Prostate gland (tissue), 2 donors: Measurements from ENCODE around the gene MYBL2. TPM values are rescaled to one million over a fixed set of nuclear protein-coding genes. Genes with fewer than 3 reads are reported as not detected.

Experiments used
- DNase-seq: peaks from one replicate; pipeline ENCODE4 v3.0.0-alpha.2; 2019; ENCODE audit warnings: low spot score
- H3K27ac ChIP-seq, 2 donors: fragments of 200-600 bp; sonication (generic); 2 replicates each; pipeline ENCODE4 v1.5.1; 2017 to 2019
- H3K27me3 ChIP-seq: fragments of 200-600 bp; sonication (generic); replicated peaks from 2 replicates; pipeline ENCODE4 v1.5.1; 2019; ENCODE audit not compliant: insufficient read depth
- H3K36me3 ChIP-seq, 2 donors: fragments of 200-600 bp; sonication (generic); 1 replicate in 1 of 2; 2 replicates in 1 of 2; pipeline versions ENCODE4 v1.5.1 to v1.8.1; 2017 to 2019
- H3K4me1 ChIP-seq: fragments of 200-600 bp; sonication (generic); replicated peaks from 2 replicates; pipeline ENCODE4 v1.5.1; 2019
- H3K4me3 ChIP-seq, 2 donors: fragments of 200-600 bp; sonication (generic); 2 replicates each; pipeline ENCODE4 v1.5.1; 2017 to 2019
- H3K9me3 ChIP-seq: fragments of 200-600 bp; sonication (generic); 2 replicates; pipeline ENCODE4 v1.5.1; 2017
- POLR2A ChIP-seq: fragments of 450-650 bp; IDR thresholded peaks from one replicate; pipeline ENCODE4 v1.6.1; 2016; ENCODE audit warnings: antibody characterized with exemption, mild to moderate bottlenecking
- POLR2AphosphoS5 ChIP-seq: sonication (generic); formaldehyde crosslinking; IDR thresholded peaks from one replicate; pipeline ENCODE4 v1.6.1; 2017; ENCODE audit warnings: antibody characterized with exemption
- WGBS: methylation state at CpG from one replicate; pipeline ENCODE4 v1.1.5; 2018; 5-methylcytosine and 5-hydroxymethylcytosine counted together
- intact Hi-C: fragments of 100-400 bp; cut with DNase I; formaldehyde crosslinking; loops from one replicate; pipeline ENCODE4 v1.14.2; 2022
- total RNA-seq, 2 donors: library from RNA; depleted of rRNA; stranded (reverse); fragments of >200 nt; gene quantifications; one replicate each; pipeline ENCODE4 v1.1.0, GENCODE V29; 2016
- TF ChIP-seq, protein P1 (sequence below), 4 experiments: fragments of 200-600 bp in 2 of 4; fragments of 450-650 bp in 2 of 4; sonication (generic) in 2 of 4; IDR thresholded peaks; 1 replicate in 3 of 4; 2 replicates in 1 of 4; pipeline ENCODE4 v1.5.1; 2016 to 2019; ENCODE audit warnings: antibody characterized with exemption in 4 of 4, mild to moderate bottlenecking in 2 of 4, moderate library complexity in 2 of 4

Gene MYBL2
- total RNA-seq, 2 donors from 2014 or later = 0.36 to 11.6 TPM

DNA sequence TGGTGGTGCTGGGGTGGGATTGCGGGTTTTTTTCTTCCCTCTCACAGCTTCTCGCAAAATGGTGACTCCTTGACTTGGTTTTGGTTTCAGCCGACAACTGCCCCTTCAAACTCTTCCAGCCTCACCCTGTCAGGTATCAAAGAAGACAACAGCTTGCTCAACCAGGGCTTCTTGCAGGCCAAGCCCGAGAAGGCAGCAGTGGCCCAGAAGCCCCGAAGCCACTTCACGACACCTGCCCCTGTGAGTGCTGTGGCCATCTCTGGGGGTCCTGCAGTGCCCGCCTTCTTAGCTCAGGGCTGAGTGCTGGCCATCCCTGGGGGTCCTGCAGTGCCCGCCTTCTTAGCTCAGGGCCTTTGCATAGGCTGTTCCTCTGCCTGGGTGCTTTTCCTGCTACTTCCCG, 48.1 kb downstream of the MYBL2 start:
- no peak for TF ChIP-seq POLR2A
- TF ChIP-seq, protein P1, sequence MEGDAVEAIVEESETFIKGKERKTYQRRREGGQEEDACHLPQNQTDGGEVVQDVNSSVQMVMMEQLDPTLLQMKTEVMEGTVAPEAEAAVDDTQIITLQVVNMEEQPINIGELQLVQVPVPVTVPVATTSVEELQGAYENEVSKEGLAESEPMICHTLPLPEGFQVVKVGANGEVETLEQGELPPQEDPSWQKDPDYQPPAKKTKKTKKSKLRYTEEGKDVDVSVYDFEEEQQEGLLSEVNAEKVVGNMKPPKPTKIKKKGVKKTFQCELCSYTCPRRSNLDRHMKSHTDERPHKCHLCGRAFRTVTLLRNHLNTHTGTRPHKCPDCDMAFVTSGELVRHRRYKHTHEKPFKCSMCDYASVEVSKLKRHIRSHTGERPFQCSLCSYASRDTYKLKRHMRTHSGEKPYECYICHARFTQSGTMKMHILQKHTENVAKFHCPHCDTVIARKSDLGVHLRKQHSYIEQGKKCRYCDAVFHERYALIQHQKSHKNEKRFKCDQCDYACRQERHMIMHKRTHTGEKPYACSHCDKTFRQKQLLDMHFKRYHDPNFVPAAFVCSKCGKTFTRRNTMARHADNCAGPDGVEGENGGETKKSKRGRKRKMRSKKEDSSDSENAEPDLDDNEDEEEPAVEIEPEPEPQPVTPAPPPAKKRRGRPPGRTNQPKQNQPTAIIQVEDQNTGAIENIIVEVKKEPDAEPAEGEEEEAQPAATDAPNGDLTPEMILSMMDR (IDR thresholded peaks at IDR 0.05) = no peak
- TF ChIP-seq POLR2AphosphoS5 = no peak
- Histone ChIP-seq H3K4me3 (no peak overlapping the region), H3K27me3 (no peaks in the 10 kb centered on the region), H3K36me3 (no peaks in the 10 kb centered on the region), H3K4me1 (no peaks in the 10 kb centered on the region), H3K27ac (no peak overlapping the region), H3K9me3 (no peaks in the 10 kb centered on the region)
- intact Hi-C loops = no loop called here
- WGBS = 98% methylated on average over 9 of the region's 9 CpGs
- no peak for DNase-seq

DNA sequence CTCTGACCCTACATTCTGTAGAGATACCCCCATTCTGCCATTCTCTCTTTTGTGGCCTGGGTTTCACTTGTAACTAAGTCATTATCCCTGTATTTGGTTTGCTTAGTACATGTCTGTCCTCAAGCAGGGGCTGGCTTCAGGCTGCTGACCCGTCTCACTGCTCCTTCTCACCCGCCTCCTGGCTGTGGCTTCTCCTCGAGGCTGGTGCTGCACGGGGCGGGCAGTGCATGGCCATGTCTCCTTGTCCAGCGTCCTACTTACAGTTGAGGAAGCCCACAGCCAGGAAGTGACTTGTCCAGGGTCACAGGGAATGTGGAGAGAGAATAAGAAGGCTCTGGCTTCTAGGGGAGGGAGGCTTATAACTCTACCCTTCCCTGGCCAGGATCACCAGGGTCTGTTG, 48.6 kb downstream of the MYBL2 start:
- no peak overlapping the region for H3K27ac ChIP-seq
- H3K9me3 ChIP-seq = no peaks in the 10 kb centered on the region
- 94% methylated on average over 6 of the region's 6 CpGs for WGBS
- H3K4me1 ChIP-seq = no peaks in the 10 kb centered on the region
- H3K36me3 ChIP-seq = no peaks in the 10 kb centered on the region
- no peak for DNase-seq
- no peak overlapping the region for H3K4me3 ChIP-seq
- intact Hi-C loops = no loop called here
- no peak for TF ChIP-seq POLR2A
- TF ChIP-seq POLR2AphosphoS5 = no peak
- TF ChIP-seq, protein P1 (IDR thresholded peaks at IDR 0.05) = no peak
- no peaks in the 10 kb centered on the region for H3K27me3 ChIP-seq

DNA sequence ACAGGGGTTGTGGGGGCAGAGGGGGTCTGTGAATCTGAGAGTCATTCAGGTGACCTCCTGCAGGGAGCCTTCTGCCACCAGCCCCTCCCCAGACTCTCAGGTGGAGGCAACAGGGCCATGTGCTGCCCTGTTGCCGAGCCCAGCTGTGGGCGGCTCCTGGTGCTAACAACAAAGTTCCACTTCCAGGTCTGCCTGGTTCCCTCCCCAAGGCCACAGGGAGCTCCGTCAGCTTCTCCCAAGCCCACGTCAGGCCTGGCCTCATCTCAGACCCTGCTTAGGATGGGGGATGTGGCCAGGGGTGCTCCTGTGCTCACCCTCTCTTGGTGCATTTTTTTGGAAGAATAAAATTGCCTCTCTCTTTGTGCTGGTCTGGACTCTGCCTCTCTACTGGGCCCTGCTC, 49.2 kb downstream of the MYBL2 start:
- Histone ChIP-seq H3K27me3 (no peaks in the 10 kb centered on the region), H3K4me3 (no peak overlapping the region), H3K9me3 (no peaks in the 10 kb centered on the region), H3K36me3 (no peaks in the 10 kb centered on the region), H3K4me1 (no peaks in the 10 kb centered on the region), H3K27ac (no peak overlapping the region)
- TF ChIP-seq POLR2A (no peak), POLR2AphosphoS5 (no peak)
- TF ChIP-seq, protein P1 (IDR thresholded peaks at IDR 0.05) = no peak
- DNase-seq = no peak
- intact Hi-C loops = no loop called here
- WGBS = 90% methylated on average over 4 of the region's 4 CpGs

DNA sequence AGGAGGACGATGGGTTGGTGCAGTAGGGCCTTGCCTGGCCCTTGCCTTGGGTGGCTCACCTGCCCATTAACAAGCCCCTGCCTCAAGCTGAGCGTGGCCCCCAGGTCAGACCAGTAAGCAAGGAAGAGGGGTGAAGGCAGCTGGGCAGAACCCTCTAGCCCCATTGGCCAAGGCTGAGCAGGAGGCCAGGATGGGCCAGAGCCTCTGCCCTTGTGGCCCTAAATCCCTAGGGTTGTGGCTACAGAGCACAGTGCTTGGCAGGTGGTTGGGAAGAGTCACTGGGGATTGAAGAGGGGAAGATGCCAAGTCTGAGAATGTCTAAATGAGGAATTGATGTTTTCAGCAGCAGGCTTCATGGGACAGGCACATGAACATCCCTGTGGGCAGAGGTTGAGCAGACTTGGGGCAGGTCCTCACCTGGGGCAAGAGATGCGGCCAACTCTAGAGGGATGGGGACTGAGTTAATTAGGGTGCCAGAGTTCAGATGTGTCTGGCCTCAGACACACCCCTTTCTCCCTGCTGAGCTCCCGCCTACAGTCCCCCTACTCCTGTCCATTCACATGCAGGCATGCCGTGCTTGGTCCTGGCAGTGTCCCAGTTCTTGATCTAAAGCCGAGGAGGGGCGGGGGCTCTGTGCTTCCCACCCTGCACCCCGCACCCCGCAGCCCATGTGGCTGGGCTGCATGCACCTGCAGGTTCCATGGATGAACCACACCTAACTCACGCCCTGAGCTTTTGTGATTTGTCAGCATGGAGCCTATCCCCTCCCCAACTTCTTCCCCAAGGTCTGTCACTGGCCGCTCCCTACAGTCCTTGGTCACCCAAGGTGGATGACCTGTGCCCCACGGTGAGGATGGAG, 50.1 kb downstream of the MYBL2 start:
- intact Hi-C loops = no loop called here
- TF ChIP-seq POLR2A (no peak), POLR2AphosphoS5 (no peak)
- TF ChIP-seq, protein P1 (IDR thresholded peaks at IDR 0.05) = no peak
- H3K27me3 ChIP-seq = no peaks in the 10 kb centered on the region
- no peak for DNase-seq
- H3K27ac ChIP-seq = no peak overlapping the region
- no peaks in the 10 kb centered on the region for H3K36me3 ChIP-seq
- 87% methylated on average over 12 of the region's 12 CpGs for WGBS
- H3K4me1 ChIP-seq = no peaks in the 10 kb centered on the region
- H3K9me3 ChIP-seq = no peaks in the 10 kb centered on the region
- no peak overlapping the region for H3K4me3 ChIP-seq

DNA sequence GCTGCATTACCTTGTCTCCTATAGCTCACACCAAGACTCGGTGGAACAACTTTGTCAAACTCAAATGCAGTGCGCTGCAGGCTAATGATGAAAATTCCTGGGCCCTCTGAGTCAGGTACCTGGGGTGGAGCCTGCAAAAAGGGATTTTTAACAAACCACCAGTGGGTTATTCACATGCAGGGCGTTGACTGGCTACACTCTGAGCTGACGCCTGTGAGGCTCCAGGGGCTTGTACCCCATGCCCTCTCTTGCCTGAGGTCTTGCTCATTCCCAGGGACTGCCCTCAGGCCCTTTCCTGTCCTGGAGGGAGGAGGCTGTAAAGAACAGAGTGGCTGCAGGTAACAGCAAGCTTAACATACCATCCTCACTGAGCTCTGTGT, 50.7 kb downstream of the MYBL2 start:
- TF ChIP-seq POLR2AphosphoS5 (no peak), POLR2A (no peak)
- TF ChIP-seq, protein P1 (IDR thresholded peaks at IDR 0.05) = no peak
- intact Hi-C loops = no loop called here
- Histone ChIP-seq H3K36me3 (no peaks in the 10 kb centered on the region), H3K27me3 (no peaks in the 10 kb centered on the region), H3K4me3 (no peak overlapping the region), H3K27ac (no peak overlapping the region), H3K4me1 (no peaks in the 10 kb centered on the region), H3K9me3 (no peaks in the 10 kb centered on the region)
- WGBS = 94% methylated on average over 4 of the region's 4 CpGs
- no peak for DNase-seq
